Measurements from ENCODE around the gene COMMD7.

COMMD7 gene

DNA sequence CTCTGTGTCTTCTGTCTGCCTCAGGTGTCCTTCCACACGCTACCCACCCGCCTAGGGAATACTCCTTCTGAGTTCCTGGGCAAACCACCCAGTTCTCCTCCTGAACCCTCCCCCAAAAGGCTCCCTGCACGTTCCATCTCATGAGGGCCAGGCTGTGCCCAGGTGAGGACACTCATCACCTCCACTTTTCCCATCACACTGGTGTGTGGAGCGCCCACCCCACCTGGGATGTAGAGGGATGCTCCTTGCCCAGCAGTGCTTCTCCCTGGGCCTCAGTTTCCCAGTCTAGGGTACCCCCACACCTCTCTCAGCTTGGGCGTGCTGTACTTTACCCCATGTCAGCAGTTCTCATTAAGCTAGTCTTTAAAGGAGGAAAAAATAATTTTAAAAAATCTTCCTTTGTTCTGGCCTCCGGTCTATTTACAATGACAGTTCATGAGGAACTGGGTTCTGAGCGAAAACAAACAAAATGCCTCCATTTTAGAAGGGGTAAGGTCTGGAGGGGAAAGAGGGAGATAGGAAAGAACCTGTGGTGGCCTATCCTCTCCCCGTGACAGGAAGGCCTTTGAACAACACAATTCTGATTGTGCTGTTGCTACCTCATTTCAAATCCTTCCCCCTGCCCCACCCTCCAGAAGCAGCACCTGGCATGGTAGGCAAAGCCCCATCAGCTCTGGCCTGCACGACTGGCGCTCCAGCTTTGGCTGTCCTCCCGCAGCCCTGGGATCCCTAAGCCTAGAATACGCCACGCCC, 67.9 kb downstream of the COMMD7 start:
- DNase-seq (ENCODE audit: low read depth in 2 of 2) = no peak

- peak; percentile 42 to 64 for DNase-seq (ENCODE audit: low read depth in 2 of 2)
Measured at GRCh38 chr20:32674362-32674789, 68.9 kb downstream of the COMMD7 start.

DNA sequence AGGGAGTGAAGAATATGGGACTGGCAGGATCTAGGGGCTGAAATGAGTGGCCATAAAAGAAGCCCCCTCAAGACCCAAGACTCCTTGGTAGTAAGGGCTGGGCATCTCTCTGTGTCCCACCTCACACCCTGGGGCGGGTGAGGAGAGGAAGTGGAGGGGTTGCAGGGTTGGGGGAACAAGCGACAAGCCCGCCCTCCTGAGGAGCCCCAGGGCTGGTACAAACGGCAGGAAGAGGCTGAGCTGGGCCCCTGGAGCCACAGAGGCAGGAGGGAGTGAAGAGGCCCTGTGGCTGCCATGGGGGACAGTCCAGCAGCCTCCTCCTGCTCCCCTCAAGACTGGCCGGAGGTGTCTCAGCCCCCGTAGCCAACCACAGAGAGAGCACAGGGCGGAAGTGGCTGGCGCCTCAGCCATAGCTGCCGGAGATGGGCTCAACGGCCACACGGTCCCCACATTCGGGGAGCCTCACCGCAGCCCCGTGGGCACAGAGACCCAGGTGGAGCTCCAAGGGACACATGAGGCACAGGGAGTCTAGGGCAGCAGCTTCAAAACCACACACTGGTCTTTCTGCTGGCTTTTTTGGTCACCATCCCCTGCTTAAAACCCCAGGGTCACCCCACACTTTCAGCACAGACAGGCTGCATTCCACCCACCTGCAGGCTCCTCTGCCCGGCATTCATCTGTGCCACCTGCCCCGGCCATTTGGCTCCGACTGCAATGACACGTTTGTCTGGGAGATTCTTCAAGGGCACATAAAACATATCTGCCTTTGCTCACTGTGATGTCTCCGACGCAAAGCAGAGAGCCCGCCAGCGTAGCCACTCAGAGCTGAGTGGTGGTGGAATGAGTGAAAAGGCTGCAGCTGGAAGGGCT, 70.0 kb downstream of the COMMD7 start:
- DNase-seq (ENCODE audit: low read depth in 2 of 2) = no peak

- DNase-seq (ENCODE audit: low read depth in 2 of 2) = no peak
Measured at GRCh38 chr20:32672394-32672981, 70.8 kb downstream of the COMMD7 start.

- DNase-seq (ENCODE audit: low read depth in 2 of 2) = no peak
Measured at GRCh38 chr20:32670773-32671455, 72.4 kb downstream of the COMMD7 start.

DNA sequence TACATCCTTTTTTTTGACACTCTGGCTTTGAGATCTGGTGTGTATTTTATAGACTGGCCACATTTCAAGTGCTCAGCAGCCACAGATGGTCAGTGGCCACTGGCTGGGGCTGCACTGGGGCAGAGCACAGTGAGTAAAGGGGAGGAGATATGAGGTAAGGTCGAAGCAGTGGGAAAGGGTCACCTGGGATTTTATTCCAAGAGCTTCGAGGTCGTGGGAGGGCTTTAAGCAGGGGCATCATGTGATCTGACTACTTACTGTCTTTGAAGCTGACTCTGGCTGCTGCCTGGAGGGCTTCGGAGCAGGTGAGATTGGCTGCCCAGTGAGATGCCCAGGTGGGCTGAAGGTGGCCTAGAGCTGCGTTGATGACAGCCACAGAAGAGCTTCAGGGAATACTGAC, 76.2 kb downstream of the COMMD7 start:
- DNase-seq (ENCODE audit: low read depth in 2 of 2) = no peak

DNA sequence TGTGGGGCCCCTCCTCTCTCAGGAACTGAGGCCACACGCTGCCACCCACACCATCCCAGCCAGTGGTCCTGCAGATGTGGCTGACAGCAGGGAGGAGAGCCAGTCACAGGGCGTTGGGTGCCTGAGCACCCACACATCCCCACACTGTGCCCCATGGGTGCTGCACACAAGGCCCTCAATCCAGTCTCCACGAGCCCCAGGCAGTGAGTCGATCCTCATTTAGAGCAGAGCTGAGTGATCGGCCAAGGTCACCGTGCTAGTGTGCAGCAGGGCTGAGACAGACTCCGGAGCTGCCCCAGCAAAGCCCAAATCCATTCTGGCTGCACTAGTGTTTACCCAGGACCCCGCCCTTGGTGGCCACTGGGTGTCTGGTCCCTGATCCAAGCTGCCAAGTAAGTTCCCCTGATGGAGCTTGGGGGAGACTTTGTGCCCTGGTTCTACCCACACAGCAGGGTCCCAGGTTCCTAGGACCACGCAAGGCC, 78.5 kb downstream of the COMMD7 start:
- no peak for DNase-seq (ENCODE audit: low read depth in 2 of 2)

GRCh38 chr20:32664012-32664677, 79.1 kb downstream of the COMMD7 start:
- DNase-seq (ENCODE audit: low read depth in 2 of 2) = no peak

DNA sequence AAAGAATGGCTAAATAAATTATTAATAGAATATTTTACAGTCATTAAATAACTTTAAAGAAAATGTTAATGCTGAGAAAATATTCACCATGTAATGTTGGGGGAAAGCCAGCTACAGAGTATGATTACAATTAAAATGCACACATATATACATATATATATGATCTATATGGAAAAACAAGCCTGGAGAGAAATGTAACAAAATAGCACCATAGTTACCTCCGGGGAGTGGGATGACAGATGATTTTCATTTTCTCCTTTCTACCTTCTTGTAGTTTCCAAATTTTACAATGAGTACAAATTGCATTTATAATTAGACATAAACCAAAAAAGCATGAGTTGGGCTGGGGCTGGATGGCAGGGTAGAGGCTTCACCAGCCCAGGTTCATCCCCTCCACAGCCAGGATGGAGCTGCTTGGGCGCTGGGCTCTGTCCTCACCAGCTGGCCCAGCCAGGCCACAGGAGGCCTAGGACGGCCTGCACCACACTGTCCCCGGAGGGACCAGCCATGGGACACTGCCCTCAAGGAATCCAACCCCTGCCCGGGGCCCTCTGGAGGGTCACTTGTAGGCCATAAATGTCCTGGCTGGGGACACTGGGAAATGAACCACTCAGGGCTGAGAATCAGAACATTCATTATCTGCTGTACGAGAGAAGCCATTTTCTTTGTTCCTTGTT, 79.8 kb downstream of the COMMD7 start:
- no peak for DNase-seq (ENCODE audit: low read depth in 2 of 2)

DNA sequence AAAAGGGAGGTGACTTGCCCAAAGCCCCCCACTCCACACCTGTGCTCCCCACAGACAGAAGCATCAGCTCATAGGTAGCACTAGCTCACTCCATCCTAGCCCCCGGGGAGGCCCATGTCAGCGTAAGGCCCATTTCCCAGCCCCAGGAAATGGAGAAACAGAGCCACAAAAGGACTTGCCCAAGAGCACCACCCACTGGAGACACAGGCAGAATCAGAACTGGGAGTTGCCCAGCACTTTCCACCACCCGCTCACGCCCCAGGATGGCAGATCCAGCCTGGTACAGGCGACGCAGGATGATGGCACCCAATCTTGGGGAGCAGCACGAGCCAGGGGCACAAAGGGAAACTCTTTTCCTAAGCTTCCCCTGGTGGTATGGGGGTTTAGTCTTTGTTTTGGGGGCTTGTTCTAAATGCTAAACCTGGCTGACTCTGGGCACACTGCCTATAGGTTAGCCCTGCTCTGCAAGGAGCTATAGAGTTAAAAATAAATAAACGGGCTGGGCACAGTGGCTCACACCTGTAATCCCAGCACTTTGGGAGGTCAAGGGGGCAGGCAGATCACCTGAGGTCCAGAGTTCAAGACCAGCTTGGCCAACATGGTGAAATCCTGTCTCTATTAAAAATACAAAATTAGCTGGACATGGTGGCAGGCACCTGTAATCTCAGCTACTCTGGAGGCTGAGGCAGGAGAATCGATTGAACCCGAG, 81.3 kb downstream of the COMMD7 start:
- no peak for DNase-seq (ENCODE audit: low read depth in 2 of 2)

- no peak for DNase-seq (ENCODE audit: low read depth in 2 of 2)
Measured at GRCh38 chr20:32660661-32661060, 82.6 kb downstream of the COMMD7 start.

GRCh38 chr20:32656827-32657226, 86.4 kb downstream of the COMMD7 start:
- no peak for DNase-seq (ENCODE audit: low read depth in 2 of 2)

- DNase-seq (ENCODE audit: low read depth in 2 of 2) = no peak
Measured at GRCh38 chr20:32655903-32656512, 87.3 kb downstream of the COMMD7 start.

DNA sequence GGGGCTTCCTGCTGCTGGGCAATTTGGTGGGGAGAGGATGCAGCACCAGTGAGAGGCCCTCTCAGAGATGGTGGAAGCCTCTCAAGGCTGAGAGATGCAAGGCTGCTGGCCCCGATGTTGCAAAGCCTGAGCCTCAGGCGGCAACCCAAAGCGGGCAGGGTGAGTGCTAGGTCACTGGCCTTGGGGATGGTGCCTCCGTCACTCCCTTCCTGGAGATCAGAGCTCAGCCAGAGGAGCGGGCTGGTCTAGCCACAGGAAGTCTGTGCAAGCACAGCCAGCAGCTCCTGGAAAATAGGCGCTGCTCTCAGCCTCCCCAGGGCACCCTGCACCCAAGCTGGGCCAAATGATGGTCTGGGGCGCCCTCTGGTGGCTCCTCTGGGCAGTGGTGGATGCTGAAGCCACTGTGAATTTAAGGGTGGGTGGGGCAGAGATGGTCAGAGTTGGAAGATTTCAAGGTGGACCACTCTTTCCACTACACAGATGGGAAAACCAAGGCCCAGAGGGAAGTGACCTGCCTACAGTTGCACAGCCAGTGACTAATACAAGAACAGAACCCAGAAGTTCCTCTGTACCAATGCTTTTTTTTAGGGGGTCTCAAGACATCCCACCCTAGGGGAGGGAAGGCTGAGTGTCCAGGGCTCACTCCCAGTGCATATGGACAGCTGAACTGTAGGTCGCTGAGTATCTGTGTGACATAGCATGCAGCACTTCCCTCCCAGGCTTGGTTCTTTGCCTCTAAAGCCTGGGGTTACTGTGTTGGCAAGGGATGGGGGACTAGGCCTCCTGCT, 90.3 kb downstream of the COMMD7 start:
- DNase-seq (ENCODE audit: low read depth in 2 of 2) = peak; percentile 76 to 85
